Measurements from ENCODE around the gene GPR35.

GPR35 gene

GRCh38 chr2:240618776-240619175, 6.5 kb upstream of the GPR35 start:
- no peak overlapping the region for H3K4me3 ChIP-seq (ENCODE audit: low read length)
- TF ChIP-seq ZNF274 (IDR thresholded peaks at IDR 0.05; ENCODE audit: low read depth, low read length), result no peak

GRCh38 chr2:240619506-240620148, 5.7 kb upstream of the GPR35 start:
- H3K4me3 ChIP-seq (ENCODE audit: low read length), result no peak overlapping the region
- TF ChIP-seq ZNF274 (IDR thresholded peaks at IDR 0.05; ENCODE audit: low read depth, low read length), result no peak

GRCh38 chr2:240620149-240620731, 5.0 kb upstream of the GPR35 start:
- H3K4me3 ChIP-seq (ENCODE audit: low read length), result no peak overlapping the region
- TF ChIP-seq ZNF274 (IDR thresholded peaks at IDR 0.05; ENCODE audit: low read depth, low read length), result no peak

GRCh38 chr2:240620859-240621258, 4.4 kb upstream of the GPR35 start:
- TF ChIP-seq ZNF274 (IDR thresholded peaks at IDR 0.05; ENCODE audit: low read depth, low read length), result no peak
- H3K4me3 ChIP-seq (ENCODE audit: low read length), result no peak overlapping the region

- H3K4me3 ChIP-seq (ENCODE audit: low read length), result no peak overlapping the region
- TF ChIP-seq ZNF274 (IDR thresholded peaks at IDR 0.05; ENCODE audit: low read depth, low read length), result no peak
These were observed 3.2 kb upstream of the GPR35 start for GRCh38 chr2:240622060-240622411.

GRCh38 chr2:240622531-240623235, 2.6 kb upstream of the GPR35 start:
- no peak overlapping the region for H3K4me3 ChIP-seq (ENCODE audit: low read length)
- no peak for TF ChIP-seq ZNF274 (IDR thresholded peaks at IDR 0.05; ENCODE audit: low read depth, low read length)

- no peak for TF ChIP-seq ZNF274 (IDR thresholded peaks at IDR 0.05; ENCODE audit: low read depth, low read length)
- no peak overlapping the region for H3K4me3 ChIP-seq (ENCODE audit: low read length)
These were observed 1.7 kb upstream of the GPR35 start for GRCh38 chr2:240623531-240624010.

- no peak for TF ChIP-seq ZNF274 (IDR thresholded peaks at IDR 0.05; ENCODE audit: low read depth, low read length)
- no peak overlapping the region for H3K4me3 ChIP-seq (ENCODE audit: low read length)
These were observed 1.0 kb upstream of the GPR35 start for GRCh38 chr2:240624011-240624949.

GRCh38 chr2:240626531-240627300, 1.4 kb downstream of the GPR35 start:
- no peak overlapping the region for H3K4me3 ChIP-seq (ENCODE audit: low read length)
- TF ChIP-seq ZNF274 (IDR thresholded peaks at IDR 0.05; ENCODE audit: low read depth, low read length), result no peak

GRCh38 chr2:240627736-240628506, 2.6 kb downstream of the GPR35 start:
- TF ChIP-seq ZNF274 (IDR thresholded peaks at IDR 0.05; ENCODE audit: low read depth, low read length), result no peak
- no peak overlapping the region for H3K4me3 ChIP-seq (ENCODE audit: low read length)

- no peak for TF ChIP-seq ZNF274 (IDR thresholded peaks at IDR 0.05; ENCODE audit: low read depth, low read length)
- H3K4me3 ChIP-seq (ENCODE audit: low read length), result no peak overlapping the region
These were observed 3.2 kb downstream of the GPR35 start for GRCh38 chr2:240628507-240628807.

- no peak overlapping the region for H3K4me3 ChIP-seq (ENCODE audit: low read length)
- TF ChIP-seq ZNF274 (IDR thresholded peaks at IDR 0.05; ENCODE audit: low read depth, low read length), result no peak
These were observed 3.7 kb downstream of the GPR35 start for GRCh38 chr2:240628808-240629618.
